AG04449 (cell line): ENCODE measurements around the gene SYT5.
A peak's percentile ranks its signal among the peaks of the same experiment; 100 is the strongest.
"Not testable (repeated sequence)": the region's sequence is repeated elsewhere in the genome, so short reads cannot be mapped to it uniquely, and the experiment has no call there.

ENCODE experiments used
- CTCF ChIA-PET: fragments of 350-600 bp; formaldehyde crosslinking; extraction: SDS; loops from one replicate; lab custom pipeline; 2021; ENCODE audit warnings: antibody characterized with exemption; lab: Yijun Ruan, JAX
- POLR2A ChIA-PET: fragments of 400-600, 350-600 bp; formaldehyde crosslinking; extraction: SDS; loops from one replicate; lab custom pipeline; 2020; ENCODE audit warnings: antibody characterized with exemption, inconsistent platforms; lab: Yijun Ruan, JAX
- DNase-seq: peaks from one replicate; pipeline ENCODE4 v3.0.0-alpha.2; 2010; ENCODE audit warnings: low read depth, low spot score
- H3K4me3 ChIP-seq: 2 replicates; pipeline ENCODE4 v1.5.1; 2011; ENCODE audit warnings: low read depth, mild to moderate bottlenecking, control low read depth, low read length
- TF ChIP-seq, protein P1 (sequence below): IDR thresholded peaks from one replicate; pipeline ENCODE4 v1.5.1; 2011; ENCODE audit warnings: mild to moderate bottlenecking, moderate library complexity, low read length, control low read depth, inconsistent platforms; ENCODE audit not compliant: insufficient read depth; ENCODE audit errors: missing control alignments

The SYT5 gene

DNA sequence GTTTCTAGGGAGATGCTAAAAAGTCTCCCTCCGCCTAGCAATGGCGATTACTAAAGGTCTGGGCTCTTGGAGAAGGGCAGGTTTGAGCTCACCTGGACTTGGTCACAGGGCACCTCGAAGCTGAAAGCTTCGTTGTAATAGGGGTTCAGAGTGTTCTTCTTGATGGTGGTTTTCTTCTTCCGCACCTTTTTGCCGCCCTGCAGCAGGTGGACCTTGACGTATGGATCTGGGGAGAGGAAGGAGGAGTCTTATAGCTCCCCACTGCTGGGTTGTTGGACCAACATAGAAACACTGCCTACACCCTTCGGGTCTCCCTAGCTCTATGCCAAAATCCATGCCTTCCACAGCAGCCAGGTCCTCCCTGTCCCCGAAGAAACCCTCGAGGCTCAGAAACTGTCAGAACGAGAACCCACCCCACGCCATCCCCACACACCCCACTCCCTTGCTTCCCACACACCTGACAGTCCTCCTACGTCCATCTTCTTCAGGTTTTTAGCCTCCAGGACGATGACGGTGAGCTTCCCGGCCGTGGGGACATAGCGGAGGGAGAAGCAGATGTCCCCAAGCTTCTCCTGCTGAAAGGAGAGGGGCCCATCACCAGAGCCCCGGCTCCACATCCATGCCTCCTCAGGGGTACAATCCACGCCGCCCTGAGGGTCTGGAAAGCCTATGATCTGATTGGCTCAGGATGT, 5.5 kb downstream of the SYT5 start:
- ChIA-PET POLR2A (interaction anchor here (1.2 kb wide), 1 partner anchor 233 kb away, joined by 4 read pairs; the partner anchor contains the start of gene UBE2S), CTCF (interaction anchor here (1.0 to 4.9 kb wide), 5 partner anchors 10 to 293 kb away, joined by 3 to 32 read pairs (median 4); partner anchors contain the start of genes TMEM238 and TNNI3)
- peak overlapping the region; percentile 6; the same call in 1 of the 2 replicates for H3K4me3 ChIP-seq
- TF ChIP-seq, protein P1, sequence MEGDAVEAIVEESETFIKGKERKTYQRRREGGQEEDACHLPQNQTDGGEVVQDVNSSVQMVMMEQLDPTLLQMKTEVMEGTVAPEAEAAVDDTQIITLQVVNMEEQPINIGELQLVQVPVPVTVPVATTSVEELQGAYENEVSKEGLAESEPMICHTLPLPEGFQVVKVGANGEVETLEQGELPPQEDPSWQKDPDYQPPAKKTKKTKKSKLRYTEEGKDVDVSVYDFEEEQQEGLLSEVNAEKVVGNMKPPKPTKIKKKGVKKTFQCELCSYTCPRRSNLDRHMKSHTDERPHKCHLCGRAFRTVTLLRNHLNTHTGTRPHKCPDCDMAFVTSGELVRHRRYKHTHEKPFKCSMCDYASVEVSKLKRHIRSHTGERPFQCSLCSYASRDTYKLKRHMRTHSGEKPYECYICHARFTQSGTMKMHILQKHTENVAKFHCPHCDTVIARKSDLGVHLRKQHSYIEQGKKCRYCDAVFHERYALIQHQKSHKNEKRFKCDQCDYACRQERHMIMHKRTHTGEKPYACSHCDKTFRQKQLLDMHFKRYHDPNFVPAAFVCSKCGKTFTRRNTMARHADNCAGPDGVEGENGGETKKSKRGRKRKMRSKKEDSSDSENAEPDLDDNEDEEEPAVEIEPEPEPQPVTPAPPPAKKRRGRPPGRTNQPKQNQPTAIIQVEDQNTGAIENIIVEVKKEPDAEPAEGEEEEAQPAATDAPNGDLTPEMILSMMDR, result no peak
- no peak for DNase-seq

GRCh38 chr19:55173714-55174409, 6.2 kb downstream of the SYT5 start:
- TF ChIP-seq, protein P1, result no peak
- peak overlapping the region; percentile 65 for H3K4me3 ChIP-seq
- ChIA-PET POLR2A (interaction anchor here (0.7 to 1.2 kb wide), 2 partner anchors 32 to 234 kb away, joined by 3 to 4 read pairs; partner anchors contain the start of gene UBE2S), CTCF (interaction anchor here (1.0 to 4.9 kb wide), 5 partner anchors 9 to 294 kb away, joined by 3 to 32 read pairs (median 4); partner anchors contain the start of gene TNNI3)
- DNase-seq, result no peak

DNA sequence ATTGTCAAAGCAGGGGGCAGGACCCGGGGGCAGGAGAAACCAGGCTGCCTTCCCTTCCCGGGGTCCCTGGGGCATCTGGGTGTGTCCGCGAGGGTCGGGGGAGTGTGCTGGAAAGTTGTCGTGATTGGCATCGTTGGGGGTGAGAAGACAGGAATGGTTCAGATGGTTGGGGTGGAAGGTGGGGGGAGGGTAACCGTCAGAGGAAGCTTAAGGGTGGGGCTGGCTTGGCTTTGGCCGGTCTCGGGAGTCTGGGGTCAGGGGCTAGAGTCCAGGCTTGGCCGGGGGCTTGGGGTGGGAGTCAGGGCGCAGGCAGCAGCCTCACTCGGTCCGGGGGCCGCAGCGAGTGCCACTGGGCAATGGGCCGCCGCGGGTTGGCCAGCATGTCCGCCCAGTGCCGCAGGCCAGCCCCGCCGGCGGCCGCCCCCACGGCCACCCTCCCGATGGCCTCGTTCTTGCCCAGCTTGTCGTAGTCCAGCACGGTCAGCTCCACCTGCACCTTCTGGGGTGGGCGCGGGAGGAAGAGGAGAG, 6.8 kb downstream of the SYT5 start:
- DNase-seq, result no peak
- ChIA-PET CTCF (interaction anchor here (1.0 to 4.9 kb wide), 5 partner anchors 9 to 295 kb away, joined by 3 to 32 read pairs (median 4); partner anchors contain the start of gene TNNI3), POLR2A (interaction anchor here (0.7 kb wide), 1 partner anchor 33 kb away, joined by 3 read pairs; no protein-coding TSS in a partner anchor)
- H3K4me3 ChIP-seq, result peak overlapping the region; percentile 65
- TF ChIP-seq, protein P1, result no peak

DNA sequence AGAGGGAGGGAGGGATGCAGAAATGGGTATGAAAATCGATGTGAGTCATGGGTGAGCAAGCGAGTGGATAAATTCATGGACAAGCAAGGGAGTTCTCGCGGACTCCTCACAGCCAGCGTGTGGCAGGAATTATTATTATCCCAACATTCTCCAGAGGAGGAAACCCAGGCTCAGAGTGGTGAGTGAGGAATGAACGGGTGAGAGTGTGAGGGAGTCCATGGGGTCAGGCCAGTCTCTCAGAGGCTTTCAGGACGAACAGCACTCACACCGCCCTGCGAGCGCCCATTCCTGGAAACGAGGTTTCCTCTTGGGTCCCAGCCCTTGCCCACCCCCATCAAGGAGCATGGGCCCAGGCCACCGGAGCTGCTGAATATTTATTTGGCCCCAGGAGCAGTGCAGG, 7.3 kb downstream of the SYT5 start:
- no peak for DNase-seq
- ChIA-PET CTCF (interaction anchor here (1.0 to 2.3 kb wide), 4 partner anchors 8 to 85 kb away, joined by 3 to 9 read pairs (median 4); no protein-coding TSS in a partner anchor), POLR2A (no interaction called here)
- H3K4me3 ChIP-seq, result peak overlapping the region; percentile 65
- TF ChIP-seq, protein P1, result peak; percentile 24

DNA sequence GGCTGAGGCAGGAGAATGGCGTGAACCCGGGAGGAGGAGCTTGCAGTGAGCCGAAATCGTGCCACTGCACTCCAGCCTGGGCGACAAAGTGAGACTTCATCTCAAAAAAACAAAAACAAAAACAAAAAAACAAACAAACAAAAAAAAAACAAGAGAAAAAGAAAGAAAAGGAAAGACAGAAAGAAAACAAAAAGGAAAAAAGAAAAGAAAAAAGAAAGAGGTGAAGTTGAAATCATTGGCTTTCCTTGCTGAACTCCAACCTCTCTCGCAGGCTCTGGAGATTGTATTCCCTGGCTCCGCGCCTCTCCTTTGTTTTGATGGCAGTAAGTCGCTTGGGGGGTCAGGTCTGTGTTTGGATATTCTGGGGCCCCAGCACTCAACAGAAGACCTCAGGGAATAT, 7.8 kb downstream of the SYT5 start:
- POLR2A ChIA-PET, DNase-seq: not testable (repeated sequence)
- CTCF ChIA-PET, result interaction anchor here (1.2 kb wide), 1 partner anchor 12 kb away, joined by 3 read pairs; no protein-coding TSS in a partner anchor
- H3K4me3 ChIP-seq, result peak overlapping the region; percentile 65

DNA sequence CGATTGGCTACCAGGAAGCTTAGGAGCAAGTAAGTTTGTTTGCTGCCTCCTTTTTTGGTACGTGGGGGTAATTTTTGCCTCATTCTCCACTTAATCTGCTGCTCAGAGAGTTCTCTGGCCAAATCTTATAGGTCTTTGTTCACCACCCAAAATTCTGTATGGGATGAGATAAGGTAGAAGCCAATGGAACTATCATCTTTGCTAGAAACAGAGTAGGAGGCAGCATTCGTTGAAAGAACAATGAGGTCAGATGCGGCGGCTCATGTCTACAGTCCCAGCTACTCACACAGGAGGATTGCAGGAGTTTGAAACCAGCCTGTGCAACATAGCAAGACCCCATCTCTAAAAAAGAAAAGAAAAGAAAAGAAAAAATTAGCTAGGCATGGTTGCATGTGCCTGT, 8.6 kb downstream of the SYT5 start:
- H3K4me3 ChIP-seq, result no peak overlapping the region
- TF ChIP-seq, protein P1, result no peak
- no peak for DNase-seq
- POLR2A ChIA-PET, result no interaction called here
- CTCF ChIA-PET, result interaction anchor here (1.2 to 3.2 kb wide), 3 partner anchors 11 to 31 kb away, joined by 4 to 20 read pairs (median 7); partner anchors contain the start of gene TNNI3
